Measurements from ENCODE around the gene PLXNA4.

Gene PLXNA4

GRCh38 chr7:132160611-132161532, 415.4 kb downstream of the PLXNA4 start:
- no peak for DNase-seq

GRCh38 chr7:132158841-132159240, 417.4 kb downstream of the PLXNA4 start:
- DNase-seq = no peak

- no peak for DNase-seq
Observed at GRCh38 chr7:132158166-132158565, 418.1 kb downstream of the PLXNA4 start.

GRCh38 chr7:132155715-132156114, 420.6 kb downstream of the PLXNA4 start:
- no peak for DNase-seq

GRCh38 chr7:132154695-132155471, 421.4 kb downstream of the PLXNA4 start:
- no peak for DNase-seq

- no peak for DNase-seq
Observed at GRCh38 chr7:132154248-132154647, 422.0 kb downstream of the PLXNA4 start.

- no peak for DNase-seq
Observed at GRCh38 chr7:132152131-132152889, 424.0 kb downstream of the PLXNA4 start.

- DNase-seq = no peak
Observed at GRCh38 chr7:132150711-132151110, 425.6 kb downstream of the PLXNA4 start.

- DNase-seq = no peak
Observed at GRCh38 chr7:132149436-132150304, 426.6 kb downstream of the PLXNA4 start.

GRCh38 chr7:132148876-132149275, 427.4 kb downstream of the PLXNA4 start:
- DNase-seq = no peak

- DNase-seq = no peak
Observed at GRCh38 chr7:132145466-132145865, 430.8 kb downstream of the PLXNA4 start.

- no peak for DNase-seq
Observed at GRCh38 chr7:132145063-132145462, 431.2 kb downstream of the PLXNA4 start.

- DNase-seq = no peak
Observed at GRCh38 chr7:132142006-132142405, 434.3 kb downstream of the PLXNA4 start.

GRCh38 chr7:132141109-132141508, 435.2 kb downstream of the PLXNA4 start:
- DNase-seq = no peak

GRCh38 chr7:132140341-132140740, 435.9 kb downstream of the PLXNA4 start:
- DNase-seq = no peak

GRCh38 chr7:132138817-132139216, 437.5 kb downstream of the PLXNA4 start:
- DNase-seq = no peak

GRCh38 chr7:132137681-132138080, 438.6 kb downstream of the PLXNA4 start:
- DNase-seq = no peak

- DNase-seq = no peak
Observed at GRCh38 chr7:132135746-132136385, 440.4 kb downstream of the PLXNA4 start.

GRCh38 chr7:132134814-132135445, 441.3 kb downstream of the PLXNA4 start:
- DNase-seq = no peak

- DNase-seq = no peak
Observed at GRCh38 chr7:132133501-132133900, 442.8 kb downstream of the PLXNA4 start.

- no peak for DNase-seq
Observed at GRCh38 chr7:132131196-132131595, 445.1 kb downstream of the PLXNA4 start.
